IMR-90 (cell line): ENCODE data around the gene FTSJ3. TPM values are rescaled to one million over a fixed set of nuclear protein-coding genes. Genes with fewer than 3 reads are reported as not detected.
"Not testable (repeated sequence)": the region's sequence is repeated elsewhere in the genome, so short reads cannot be mapped to it uniquely, and the experiment has no call there.

Experiments
- ATAC-seq: fragments of 200-7000 bp; cut with Tn5 transposase; 2 replicates; pipeline ENCODE4 v1.9.1; 2020; ENCODE audit warnings: low read depth, mild to moderate bottlenecking, moderate library complexity
- BruUV-seq: library from RNA; stranded (reverse); fragments of 400-500 nt; replicated peaks from 2 replicates; lab custom pipeline; 2021; lab: Mats Ljungman, UMichigan
- CTCF ChIA-PET: fragments of 300-600 bp; formaldehyde crosslinking; extraction: SDS; loops from one replicate; lab custom pipeline; 2021; ENCODE audit warnings: antibody characterized with exemption; lab: Yijun Ruan, JAX
- POLR2A ChIA-PET: fragments of 300-600 bp; sonication (Branson Sonifier 250); formaldehyde crosslinking; loops from one replicate; lab custom pipeline; 2022; ENCODE audit warnings: antibody characterized with exemption; ENCODE audit not compliant: unreplicated experiment; lab: Charles Lee
- DNase-seq: peaks from one replicate; pipeline ENCODE4 v3.0.0; 2013
- H2AFZ ChIP-seq: replicated peaks from 2 replicates; pipeline ENCODE3; 2013; ENCODE audit warnings: low read length, mild to moderate bottlenecking; ENCODE audit not compliant: poor library complexity
- H2AK5ac ChIP-seq: 2 replicates; pipeline ENCODE4 v1.6.1; 2013; ENCODE audit warnings: low read depth, low read length, inconsistent platforms
- H2AK9ac ChIP-seq: replicated peaks from 2 replicates; pipeline ENCODE3; 2013; ENCODE audit warnings: mild to moderate bottlenecking, low read depth, low read length, moderate library complexity; ENCODE audit not compliant: poor library complexity
- H2BK120ac ChIP-seq: 2 replicates; pipeline ENCODE4 v1.6.1; 2013; ENCODE audit warnings: low read depth, low read length, inconsistent platforms
- H2BK15ac ChIP-seq: 3 replicates; pipeline ENCODE4 v1.6.1; 2013; ENCODE audit warnings: low read depth, low read length, inconsistent platforms
- H2BK20ac ChIP-seq: 2 replicates; pipeline ENCODE4 v1.6.1; 2013; ENCODE audit warnings: low read depth, mild to moderate bottlenecking, inconsistent platforms, low read length, moderate library complexity
- H2BK5ac ChIP-seq: 2 replicates; pipeline ENCODE4 v1.6.1; 2013; ENCODE audit warnings: mild to moderate bottlenecking, low read depth, low read length, inconsistent platforms; ENCODE audit not compliant: poor library complexity, severe bottlenecking
- H3K14ac ChIP-seq: replicated peaks from 2 replicates; pipeline ENCODE4 v1.6.1; 2013; ENCODE audit warnings: low read depth, low read length, inconsistent platforms
- H3K18ac ChIP-seq: 2 replicates; pipeline ENCODE4 v1.6.1; 2013; ENCODE audit warnings: low read depth, low read length, control low read depth
- H3K23ac ChIP-seq: 2 replicates; pipeline ENCODE4 v1.6.1; 2013; ENCODE audit warnings: low read depth, low read length, inconsistent platforms
- H3K27ac ChIP-seq: 2 replicates; pipeline ENCODE4 v1.5.1; 2013; ENCODE audit warnings: mild to moderate bottlenecking, control low read depth, low read length; ENCODE audit not compliant: insufficient read depth
- H3K27me3 ChIP-seq: 2 replicates; pipeline ENCODE4 v1.6.1; 2013; ENCODE audit warnings: low read length; ENCODE audit not compliant: control insufficient read depth, insufficient read depth
- H3K36me3 ChIP-seq: 2 replicates; pipeline ENCODE4 v1.6.1; 2013; ENCODE audit warnings: low read length, mixed read lengths; ENCODE audit not compliant: control insufficient read depth, insufficient read depth
- H3K4ac ChIP-seq: 2 replicates; pipeline ENCODE4 v1.6.1; 2013; ENCODE audit warnings: low read depth, low read length, inconsistent platforms
- H3K4me1 ChIP-seq: 2 replicates; pipeline ENCODE4 v1.6.1; 2013; ENCODE audit warnings: low read length, mixed read lengths; ENCODE audit not compliant: control insufficient read depth, insufficient read depth
- H3K4me2 ChIP-seq: 2 replicates; pipeline ENCODE4 v1.6.1; 2013; ENCODE audit warnings: low read depth, mild to moderate bottlenecking, control low read depth, low read length, moderate library complexity
- H3K4me3 ChIP-seq: 2 replicates; pipeline ENCODE4 v1.5.1; 2013; ENCODE audit warnings: low read depth, mild to moderate bottlenecking, control low read depth, low read length, moderate library complexity; ENCODE audit not compliant: insufficient read depth
- H3K56ac ChIP-seq: 2 replicates; pipeline ENCODE4 v1.6.1; 2013; ENCODE audit warnings: low read length, inconsistent platforms; ENCODE audit not compliant: insufficient read depth; ENCODE audit errors: extremely low read depth
- H3K79me1 ChIP-seq, 2 experiments: 2 replicates each; pipeline ENCODE4 v1.6.1; 2013; ENCODE audit warnings: low read length in 2 of 2, inconsistent platforms in 1 of 2, low read depth in 1 of 2
- H3K9ac ChIP-seq: 2 replicates; pipeline ENCODE4 v1.6.1; 2013; ENCODE audit warnings: low read depth, low read length, control low read depth
- H3K9me1 ChIP-seq: 2 replicates; pipeline ENCODE4 v1.6.1; 2013; ENCODE audit warnings: low read length, inconsistent platforms; ENCODE audit not compliant: insufficient read depth
- H3K9me3 ChIP-seq: 2 replicates; pipeline ENCODE4 v1.6.1; 2013; ENCODE audit warnings: low read length; ENCODE audit not compliant: control insufficient read depth, insufficient read depth
- H4K20me1 ChIP-seq: 2 replicates; pipeline ENCODE4 v1.6.1; 2013; ENCODE audit warnings: low read length, inconsistent platforms; ENCODE audit not compliant: insufficient read depth
- H4K5ac ChIP-seq: 2 replicates; pipeline ENCODE4 v1.6.1; 2013; ENCODE audit warnings: mild to moderate bottlenecking, low read depth, low read length, control low read depth
- H4K8ac ChIP-seq, 2 experiments: 2 replicates each; pipeline ENCODE4 v1.6.1; 2013; ENCODE audit warnings: low read depth in 2 of 2, low read length in 2 of 2, control low read depth in 1 of 2, inconsistent platforms in 1 of 2
- H4K91ac ChIP-seq: 2 replicates; pipeline ENCODE4 v1.6.1; 2013; ENCODE audit warnings: low read depth, low read length, inconsistent platforms; ENCODE audit not compliant: insufficient read depth
- WGBS, 2 experiments: methylation state at CpG; one replicate each; pipeline versions ENCODE4 v1.1.5 to v1.1.7; 2013; ENCODE audit warnings: missing lambda C conversion rate in 2 of 2; ENCODE audit not compliant: insufficient read length in 1 of 2; ENCODE audit errors: extremely low coverage in 2 of 2; 5-methylcytosine and 5-hydroxymethylcytosine counted together
- dilution Hi-C: fragments of 300-500 bp; cut with HindIII; formaldehyde crosslinking; loops from one replicate; pipeline ENCODE4 v1.14.3; 2018; ENCODE audit warnings: low sequenced_read_pairs; ENCODE audit not compliant: unreplicated experiment
- in situ Hi-C: fragments of 300-500 bp; cut with MboI; formaldehyde crosslinking; loops from 3 replicates; pipeline ENCODE4 v1.14.3; 2019; ENCODE audit warnings: low sequenced_read_pairs, inconsistent platforms, mixed read lengths
- intact Hi-C: fragments of 100-400 bp; cut with micrococcal nuclease; formaldehyde crosslinking; loops from 2 replicates; pipeline ENCODE4 v1.10.0; 2022
- polyA plus RNA-seq, 3 experiments: library from polyadenylated mRNA; depleted of rRNA; stranded (reverse); fragments of >200 nt; gene quantifications; 2 replicates each; pipeline ENCODE4 v1.2.3, GENCODE V29; 2012; ENCODE audit warnings: low replicate concordance in 1 of 3
- total RNA-seq: library from RNA; depleted of rRNA; stranded (reverse); fragments of >200 nt; gene quantifications from 2 replicates; pipeline ENCODE4 v1.2.3, GENCODE V29; 2012

FTSJ3 gene
- total and polyA plus RNA-seq, 2 of the 4 experiments (the other 2 are of a cell fraction) = 51.3 to 68.1 TPM

DNA sequence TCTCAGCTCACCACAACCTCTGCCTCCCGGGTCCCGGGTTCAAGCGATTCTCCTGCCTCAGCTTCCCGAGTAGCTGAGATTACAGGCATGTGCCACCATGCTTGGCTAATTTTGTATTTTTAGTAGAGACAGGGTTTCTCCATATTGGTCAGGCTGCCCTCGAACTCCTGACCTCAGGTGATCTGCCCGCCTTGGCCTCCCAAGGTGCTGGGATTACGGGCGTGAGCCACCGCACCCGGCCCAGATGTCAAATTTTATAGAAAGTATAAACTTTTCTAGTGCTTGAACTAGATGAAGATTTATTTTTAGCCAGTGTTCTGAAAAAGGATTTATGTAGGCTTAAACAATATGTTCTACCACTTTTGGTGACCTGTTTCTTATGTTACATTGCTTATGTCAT is 31.1 kb downstream of the FTSJ3 start:
- H3K4me1 ChIP-seq, DNase-seq, H4K5ac ChIP-seq, H3K4ac ChIP-seq, H2AK9ac ChIP-seq, H3K4me2 ChIP-seq, H2BK20ac ChIP-seq, in situ Hi-C loops, H2AFZ ChIP-seq, H3K27ac ChIP-seq, POLR2A ChIA-PET, H2BK15ac ChIP-seq, H3K4me3 ChIP-seq, H3K14ac ChIP-seq, H3K27me3 ChIP-seq, H2BK120ac ChIP-seq, H3K18ac ChIP-seq, H4K20me1 ChIP-seq, H3K56ac ChIP-seq, H3K23ac ChIP-seq, H2AK5ac ChIP-seq, H4K8ac ChIP-seq, H3K9ac ChIP-seq, H3K9me3 ChIP-seq, BruUV-seq, ATAC-seq, dilution Hi-C loops, H2BK5ac ChIP-seq, H3K9me1 ChIP-seq, H4K91ac ChIP-seq: not testable (repeated sequence)
- WGBS, 2 experiments = no CpG with 5 or more reads among the region's 10 CpGs
- Histone ChIP-seq H3K36me3 (peaks cover 63% of the 10 kb centered on the region), H3K79me1 (peaks cover 32 to 56% of the 10 kb centered on the region in 2 experiments)
- CTCF ChIA-PET = interaction anchor here (0.6 kb wide), 1 partner anchor 1168 kb away, joined by 3 read pairs; no protein-coding TSS in a partner anchor
- intact Hi-C loops = loop anchor here (5.0 kb wide), 1 partner anchor 39 kb away; no protein-coding TSS in a partner anchor
